Peyer's patch (tissue), 4 donors: ENCODE measurements around the gene CDPF1.

Experiments used
- POLR2A ChIP-seq, 2 donors: fragments of 450-650 bp; IDR thresholded peaks; one replicate each; pipeline ENCODE4 v1.5.1; 2017; ENCODE audit warnings: antibody characterized with exemption in 2 of 2, mild to moderate bottlenecking in 2 of 2, moderate library complexity in 2 of 2
- TF ChIP-seq, protein P1 (sequence below), 6 experiments: fragments of 450-650 bp in 4 of 6; fragments of 200-600 bp in 2 of 6; sonication (generic) in 1 of 6; IDR thresholded peaks; one replicate each; pipeline ENCODE4 v1.5.1; 2017 to 2019; ENCODE audit warnings: antibody characterized with exemption in 6 of 6, mild to moderate bottlenecking in 3 of 6, moderate library complexity in 1 of 6

DNA sequence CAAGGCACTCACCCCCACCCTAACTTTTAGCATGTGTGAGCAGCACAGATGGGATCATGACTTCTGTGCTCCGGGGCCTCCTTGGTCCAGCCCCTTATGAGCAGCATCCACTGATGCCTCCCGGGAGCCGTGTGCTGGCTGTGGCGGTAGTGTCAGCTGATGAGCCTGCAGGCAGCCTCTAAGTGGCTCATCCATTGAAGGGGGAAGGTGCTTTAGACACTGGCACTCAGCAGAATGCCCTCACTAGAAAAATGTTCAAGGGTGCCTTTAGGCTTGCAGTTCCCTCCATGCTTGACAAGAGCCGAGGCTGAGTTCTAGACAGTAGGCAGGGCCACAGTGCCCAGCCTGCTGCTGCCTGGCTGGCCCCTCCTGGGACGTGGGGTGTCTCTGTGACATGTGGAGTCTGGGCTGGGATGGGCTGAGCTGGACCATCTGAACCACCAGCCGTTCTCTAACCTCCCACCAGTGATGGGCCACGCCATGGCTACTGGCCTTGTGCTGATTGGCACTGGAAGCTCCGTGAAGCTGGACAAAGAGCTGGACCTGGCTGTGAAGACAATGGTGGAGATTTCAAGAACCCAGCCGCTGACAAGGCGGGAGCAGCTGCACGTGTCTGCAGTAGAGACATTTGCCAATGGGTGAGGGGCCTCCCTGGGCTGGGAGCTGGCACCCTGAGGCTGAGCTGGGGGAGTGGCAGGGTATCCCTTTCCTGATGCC is 23.5 kb upstream of the CDPF1 start:
- TF ChIP-seq, protein P1, sequence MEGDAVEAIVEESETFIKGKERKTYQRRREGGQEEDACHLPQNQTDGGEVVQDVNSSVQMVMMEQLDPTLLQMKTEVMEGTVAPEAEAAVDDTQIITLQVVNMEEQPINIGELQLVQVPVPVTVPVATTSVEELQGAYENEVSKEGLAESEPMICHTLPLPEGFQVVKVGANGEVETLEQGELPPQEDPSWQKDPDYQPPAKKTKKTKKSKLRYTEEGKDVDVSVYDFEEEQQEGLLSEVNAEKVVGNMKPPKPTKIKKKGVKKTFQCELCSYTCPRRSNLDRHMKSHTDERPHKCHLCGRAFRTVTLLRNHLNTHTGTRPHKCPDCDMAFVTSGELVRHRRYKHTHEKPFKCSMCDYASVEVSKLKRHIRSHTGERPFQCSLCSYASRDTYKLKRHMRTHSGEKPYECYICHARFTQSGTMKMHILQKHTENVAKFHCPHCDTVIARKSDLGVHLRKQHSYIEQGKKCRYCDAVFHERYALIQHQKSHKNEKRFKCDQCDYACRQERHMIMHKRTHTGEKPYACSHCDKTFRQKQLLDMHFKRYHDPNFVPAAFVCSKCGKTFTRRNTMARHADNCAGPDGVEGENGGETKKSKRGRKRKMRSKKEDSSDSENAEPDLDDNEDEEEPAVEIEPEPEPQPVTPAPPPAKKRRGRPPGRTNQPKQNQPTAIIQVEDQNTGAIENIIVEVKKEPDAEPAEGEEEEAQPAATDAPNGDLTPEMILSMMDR (IDR thresholded peaks at IDR 0.05) = no peak
- no peak for TF ChIP-seq POLR2A (IDR thresholded peaks at IDR 0.05)
